ENCODE results near the gene NTF3.

NTF3 gene

GRCh38 chr12:5459051-5459782, 27.3 kb downstream of the NTF3 start:
- no peak for DNase-seq

- no peak for DNase-seq
These were observed 28.9 kb downstream of the NTF3 start for GRCh38 chr12:5460817-5461216.

- no peak for DNase-seq
These were observed 30.1 kb downstream of the NTF3 start for GRCh38 chr12:5461966-5462365.

- DNase-seq, result no peak
These were observed 32.2 kb downstream of the NTF3 start for GRCh38 chr12:5464096-5464495.

- DNase-seq, result no peak
These were observed 33.5 kb downstream of the NTF3 start for GRCh38 chr12:5465384-5465783.

- DNase-seq, result no peak
These were observed 34.6 kb downstream of the NTF3 start for GRCh38 chr12:5466521-5466960.

- no peak for DNase-seq
These were observed 36.0 kb downstream of the NTF3 start for GRCh38 chr12:5467931-5468330.

GRCh38 chr12:5470221-5470620, 38.3 kb downstream of the NTF3 start:
- no peak for DNase-seq

- DNase-seq, result no peak
These were observed 38.8 kb downstream of the NTF3 start for GRCh38 chr12:5470703-5471102.

GRCh38 chr12:5473076-5473782, 41.3 kb downstream of the NTF3 start:
- no peak for DNase-seq

GRCh38 chr12:5473783-5474116, 41.8 kb downstream of the NTF3 start:
- DNase-seq, result no peak

- no peak for DNase-seq
These were observed 44.4 kb downstream of the NTF3 start for GRCh38 chr12:5476356-5476755.

- DNase-seq, result no peak
These were observed 46.3 kb downstream of the NTF3 start for GRCh38 chr12:5478081-5478706.

GRCh38 chr12:5479761-5480160, 47.9 kb downstream of the NTF3 start:
- no peak for DNase-seq

- no peak for DNase-seq
These were observed 48.5 kb downstream of the NTF3 start for GRCh38 chr12:5480218-5480937.

- no peak for DNase-seq
These were observed 49.0 kb downstream of the NTF3 start for GRCh38 chr12:5480938-5481303.

GRCh38 chr12:5481645-5482044, 49.7 kb downstream of the NTF3 start:
- no peak for DNase-seq

GRCh38 chr12:5484426-5484825, 52.5 kb downstream of the NTF3 start:
- DNase-seq, result no peak

GRCh38 chr12:5485454-5485853, 53.5 kb downstream of the NTF3 start:
- DNase-seq, result no peak

GRCh38 chr12:5487076-5487475, 55.2 kb downstream of the NTF3 start:
- DNase-seq, result no peak

GRCh38 chr12:5487948-5488625, 56.2 kb downstream of the NTF3 start:
- no peak for DNase-seq

GRCh38 chr12:5488626-5488955, 56.7 kb downstream of the NTF3 start:
- no peak for DNase-seq

GRCh38 chr12:5489017-5489416, 57.1 kb downstream of the NTF3 start:
- no peak for DNase-seq
